ENCODE measurements around the gene RAMACL. TPM values are rescaled to one million over a fixed set of nuclear protein-coding genes. Genes with fewer than 3 reads are reported as not detected.

Gene RAMACL
- polyA plus RNA-seq, 1 donor from 2014 or later = 1.9 TPM

- Histone ChIP-seq H3K79me2 (replicated peaks; ENCODE audit: insufficient read depth, low read length) (peaks cover 20% of the 10 kb centered on the region), H3K9ac (ENCODE audit: low read length) (no peak overlapping the region), H3F3A (ENCODE audit: insufficient read depth, low read length, poor library complexity, severe bottlenecking) (no peaks in the 10 kb centered on the region), H3K9me2 (ENCODE audit: insufficient read depth, low read length) (no peaks in the 10 kb centered on the region), H3K27me3 (ENCODE audit: insufficient read depth, low read depth, low read length) (no peaks in the 10 kb centered on the region), H3K9me3 (ENCODE audit: low read length) (no peaks in the 10 kb centered on the region), H4K20me1 (ENCODE audit: insufficient read depth) (no peaks in the 10 kb centered on the region), H2AFZ (ENCODE audit: low read depth, low read length) (no peak overlapping the region), H3K4me2 (ENCODE audit: low read length) (no peak overlapping the region), H3K4me3 (ENCODE audit: low read length) (no peak overlapping the region), H3K36me3 (ENCODE audit: insufficient read depth, low read length) (no peaks in the 10 kb centered on the region), H3K27ac (ENCODE audit: low read length) (no peak overlapping the region)
- TF ChIP-seq CTCF (IDR thresholded peaks at IDR 0.05; ENCODE audit: poor library complexity, severe bottlenecking) (no peak), EZH2 (IDR thresholded peaks at IDR 0.05; ENCODE audit: borderline replicate concordance, insufficient read depth, low read length, poor library complexity, severe bottlenecking) (no peak), RAD21 (conservative IDR thresholded peaks at IDR 0.05) (no peak), SMC3 (conservative IDR thresholded peaks at IDR 0.05; ENCODE audit: poor library complexity) (no peak), POLR2AphosphoS5 (IDR thresholded peaks at IDR 0.05) (no peak), MXI1 (conservative IDR thresholded peaks at IDR 0.05; ENCODE audit: poor library complexity, severe bottlenecking) (no peak), TAF1 (IDR thresholded peaks at IDR 0.05; ENCODE audit: low read depth) (no peak), REST (IDR thresholded peaks at IDR 0.05; ENCODE audit: borderline replicate concordance) (no peak), EP300 (conservative IDR thresholded peaks at IDR 0.05; ENCODE audit: poor library complexity, severe bottlenecking) (no peak)
Measured at GRCh38 chr6:166595949-166596348, 9.5 kb upstream of the RAMACL start.

- Histone ChIP-seq H3K36me3 (ENCODE audit: insufficient read depth, low read length) (no peaks in the 10 kb centered on the region), H2AFZ (ENCODE audit: low read depth, low read length) (no peak overlapping the region), H3K79me2 (replicated peaks; ENCODE audit: insufficient read depth, low read length) (peaks cover 26% of the 10 kb centered on the region), H4K20me1 (ENCODE audit: insufficient read depth) (no peaks in the 10 kb centered on the region), H3K27ac (ENCODE audit: low read length) (no peak overlapping the region), H3K27me3 (ENCODE audit: insufficient read depth, low read depth, low read length) (no peaks in the 10 kb centered on the region), H3K9ac (ENCODE audit: low read length) (no peak overlapping the region), H3F3A (ENCODE audit: insufficient read depth, low read length, poor library complexity, severe bottlenecking) (no peaks in the 10 kb centered on the region), H3K9me2 (ENCODE audit: insufficient read depth, low read length) (no peaks in the 10 kb centered on the region), H3K4me3 (ENCODE audit: low read length) (no peak overlapping the region), H3K9me3 (ENCODE audit: low read length) (no peaks in the 10 kb centered on the region), H3K4me2 (ENCODE audit: low read length) (no peak overlapping the region)
- TF ChIP-seq REST (IDR thresholded peaks at IDR 0.05; ENCODE audit: borderline replicate concordance) (no peak), EP300 (conservative IDR thresholded peaks at IDR 0.05; ENCODE audit: poor library complexity, severe bottlenecking) (no peak), TAF1 (IDR thresholded peaks at IDR 0.05; ENCODE audit: low read depth) (no peak), RAD21 (conservative IDR thresholded peaks at IDR 0.05) (no peak), EZH2 (IDR thresholded peaks at IDR 0.05; ENCODE audit: borderline replicate concordance, insufficient read depth, low read length, poor library complexity, severe bottlenecking) (no peak), CTCF (IDR thresholded peaks at IDR 0.05; ENCODE audit: poor library complexity, severe bottlenecking) (no peak), MXI1 (conservative IDR thresholded peaks at IDR 0.05; ENCODE audit: poor library complexity, severe bottlenecking) (no peak), SMC3 (conservative IDR thresholded peaks at IDR 0.05; ENCODE audit: poor library complexity) (no peak), POLR2AphosphoS5 (IDR thresholded peaks at IDR 0.05) (no peak)
Measured at GRCh38 chr6:166595061-166595780, 8.7 kb upstream of the RAMACL start.
